Panc1 (cell line): ENCODE measurements around the gene SOCS2. TPM values are rescaled to one million over a fixed set of nuclear protein-coding genes. Genes with fewer than 3 reads are reported as not detected.

Source experiments
- ATAC-seq: fragments of 200-7000 bp; cut with Tn5 transposase; 2 replicates; pipeline ENCODE4 v1.9.1; 2020; ENCODE audit warnings: mild to moderate bottlenecking, moderate library complexity
- BruUV-seq: library from RNA; stranded (reverse); fragments of 400-500 nt; replicated peaks from 2 replicates; lab custom pipeline; 2021; lab: Mats Ljungman, UMichigan
- CTCF ChIA-PET: fragments of 300-600 bp; sonication (Branson Sonifier 250); formaldehyde crosslinking; loops from one replicate; lab custom pipeline; 2022; ENCODE audit warnings: antibody characterized with exemption; lab: Charles Lee
- POLR2A ChIA-PET: fragments of 300-600 bp; sonication (Branson Sonifier 250); formaldehyde crosslinking; loops from one replicate; lab custom pipeline; 2022; ENCODE audit warnings: antibody characterized with exemption; lab: Charles Lee
- DNase-seq: peaks from one replicate; pipeline ENCODE4 v3.0.0-alpha.2; 2010; ENCODE audit warnings: low read depth, low spot score
- H3K27ac ChIP-seq: 2 replicates; pipeline ENCODE4 v1.5.1; 2011; ENCODE audit warnings: mild to moderate bottlenecking, low read length, inconsistent platforms
- H3K27me3 ChIP-seq: fragments of 200-500 bp; sonication (Bioruptor generic); 2 replicates; pipeline ENCODE4 v1.6.0; 2014; ENCODE audit warnings: low read length, inconsistent platforms; ENCODE audit not compliant: control insufficient read depth, insufficient read depth
- H3K36me3 ChIP-seq: fragments of 200-500 bp; sonication (Bioruptor generic); 2 replicates; pipeline ENCODE4 v1.5.1; 2014; ENCODE audit warnings: inconsistent platforms, mild to moderate bottlenecking, low read length, moderate library complexity; ENCODE audit not compliant: control insufficient read depth, insufficient read depth
- H3K4me1 ChIP-seq: 2 replicates; pipeline ENCODE4 v1.5.1; 2011; ENCODE audit warnings: inconsistent platforms, mild to moderate bottlenecking, low read length, moderate library complexity; ENCODE audit not compliant: control insufficient read depth, insufficient read depth
- H3K4me3 ChIP-seq, 2 experiments: 2 replicates each; pipeline ENCODE4 v1.5.1; 2011 to 2012; ENCODE audit warnings: low read depth in 2 of 2, low read length in 2 of 2, mild to moderate bottlenecking in 2 of 2, inconsistent platforms in 1 of 2, moderate library complexity in 1 of 2
- H3K9me3 ChIP-seq: fragments of 200-500 bp; sonication (Bioruptor generic); 2 replicates; pipeline ENCODE4 v1.5.1; 2014; ENCODE audit warnings: low read depth, mild to moderate bottlenecking, inconsistent platforms, low read length, moderate library complexity; ENCODE audit not compliant: control insufficient read depth, insufficient read depth
- CTCF ChIP-seq: fragments of 450-650 bp; IDR thresholded peaks from 2 replicates; pipeline ENCODE4 v1.5.1; 2017; ENCODE audit warnings: mild to moderate bottlenecking
- POLR2AphosphoS5 ChIP-seq: IDR thresholded peaks from 2 replicates; pipeline ENCODE4 v1.6.1; 2012; ENCODE audit warnings: mild to moderate bottlenecking, low read depth, low read length, moderate library complexity
- REST ChIP-seq, 2 experiments: IDR thresholded peaks; 2 replicates each; pipeline ENCODE4 v1.6.1; 2011 to 2012; ENCODE audit warnings: low read depth in 2 of 2, control low read depth in 1 of 2, low read length in 1 of 2, mild to moderate bottlenecking in 1 of 2, moderate library complexity in 1 of 2; ENCODE audit not compliant: insufficient read depth in 1 of 2
- SIN3A ChIP-seq: IDR thresholded peaks from 2 replicates; pipeline ENCODE4 v1.6.1; 2012; ENCODE audit warnings: low read depth, mild to moderate bottlenecking, low read length, moderate library complexity, borderline replicate concordance; ENCODE audit not compliant: insufficient read depth
- TCF7L2 ChIP-seq: IDR thresholded peaks from 2 replicates; pipeline ENCODE4 v1.6.1; 2011; ENCODE audit warnings: mild to moderate bottlenecking, low read depth, low read length, inconsistent platforms
- in situ Hi-C: cut with HindIII; loops from 2 replicates; pipeline ENCODE4 v1.10.0; 2016; ENCODE audit warnings: low sequenced_read_pairs, low pct_unique_long_range_greater_than_20kb
- intact Hi-C: fragments of 100-400 bp; cut with micrococcal nuclease; formaldehyde crosslinking; loops from one replicate; pipeline ENCODE4 v1.10.0; 2022; ENCODE audit not compliant: unreplicated experiment
- total RNA-seq: library from RNA; stranded (reverse); gene quantifications from one replicate; pipeline ENCODE4 v1.2.1, GENCODE V29; 2021; ENCODE audit not compliant: unreplicated experiment

Gene SOCS2
- total RNA-seq, 1 experiment from 2014 or later = 33.8 TPM

- BruUV-seq = no TSS peak
- POLR2A ChIA-PET = no interaction called here
- in situ Hi-C loops = no loop called here
- H3K4me3 ChIP-seq = no peak overlapping the region
- no peaks in the 10 kb centered on the region for H3K36me3 ChIP-seq
- H3K9me3 ChIP-seq = no peaks in the 10 kb centered on the region
- no peaks in the 10 kb centered on the region for H3K27me3 ChIP-seq
- intact Hi-C loops = no loop called here
- ATAC-seq (no peak), DNase-seq (no peak)
- TF ChIP-seq TCF7L2 = no peak
- H3K4me1 ChIP-seq = no peaks in the 10 kb centered on the region
- H3K27ac ChIP-seq = no peak overlapping the region
- CTCF ChIA-PET = no interaction called here
These were observed 32.7 kb upstream of the SOCS2 start for GRCh38 chr12:93539821-93540220.

- in situ Hi-C loops (no loop called here), intact Hi-C loops (no loop called here)
- ChIA-PET CTCF (no interaction called here), POLR2A (no interaction called here)
- ATAC-seq (no peak), DNase-seq (no peak)
- Histone ChIP-seq H3K36me3 (no peaks in the 10 kb centered on the region), H3K9me3 (no peaks in the 10 kb centered on the region), H3K27me3 (no peaks in the 10 kb centered on the region), H3K27ac (no peak overlapping the region), H3K4me3 (no peak overlapping the region), H3K4me1 (no peaks in the 10 kb centered on the region)
- TF ChIP-seq POLR2AphosphoS5 (no peak), REST (IDR thresholded peaks at IDR 0.05; ENCODE audit: insufficient read depth in 1 of 2, low read depth in 2 of 2, low read length in 1 of 2) (no peak), TCF7L2 (no peak), CTCF (no peak), SIN3A (no peak)
- BruUV-seq = no TSS peak
These were observed 32.0 kb upstream of the SOCS2 start for GRCh38 chr12:93540466-93540865.

GRCh38 chr12:93541578-93542225 is 30.8 kb upstream of the SOCS2 start:
- no peaks in the 10 kb centered on the region for H3K9me3 ChIP-seq
- no TSS peak for BruUV-seq
- no peak for TF ChIP-seq SIN3A
- no peak for ATAC-seq
- no peak overlapping the region for H3K27ac ChIP-seq
- ChIA-PET CTCF (no interaction called here), POLR2A (interaction anchor here (0.5 kb wide), 1 partner anchor 20 kb away, joined by 3 read pairs; no protein-coding TSS in a partner anchor)
- no peaks in the 10 kb centered on the region for H3K4me1 ChIP-seq
- intact Hi-C loops (no loop called here), in situ Hi-C loops (no loop called here)
- no peaks in the 10 kb centered on the region for H3K36me3 ChIP-seq
- H3K27me3 ChIP-seq = no peaks in the 10 kb centered on the region
- DNase-seq = no peak
- no peak overlapping the region for H3K4me3 ChIP-seq
